ENCODE results near the gene CDHR5. TPM values are rescaled to one million over a fixed set of nuclear protein-coding genes. Genes with fewer than 3 reads are reported as not detected.

CDHR5 gene
- total and polyA plus RNA-seq, 2 of the 4 experiments (the other 2 are of a cell fraction), result not detected

GRCh38 chr11:639332-639955 lies 14.7 kb upstream of the CDHR5 start:
- BruUV-seq (replicated peaks), result no TSS peak
- H2BK20ac ChIP-seq (ENCODE audit: low read depth, low read length), result no peak overlapping the region
- H3K4me1 ChIP-seq (ENCODE audit: control insufficient read depth, insufficient read depth, low read length), result peaks cover 10% of the 10 kb centered on the region; the same call in 1 of the 2 replicates
- no peak overlapping the region for H2BK15ac ChIP-seq (ENCODE audit: low read depth, low read length)
- no peak overlapping the region for H2BK120ac ChIP-seq (ENCODE audit: low read depth, low read length)
- peaks cover 19% of the 10 kb centered on the region for H3K36me3 ChIP-seq (ENCODE audit: control insufficient read depth, insufficient read depth, low read length)
- ChIA-PET CTCF (no interaction called here), POLR2A (ENCODE audit: unreplicated experiment) (no interaction called here)
- no peak overlapping the region for H3K4me3 ChIP-seq (ENCODE audit: insufficient read depth, low read depth, low read length)
- no peak overlapping the region for H3K18ac ChIP-seq (ENCODE audit: low read depth, low read length)
- H3K27ac ChIP-seq (ENCODE audit: insufficient read depth, low read length), result no peak overlapping the region
- H2AFZ ChIP-seq (replicated peaks; ENCODE audit: low read length, poor library complexity), result no peak overlapping the region
- no peak overlapping the region for H3K4me2 ChIP-seq (ENCODE audit: low read depth, low read length)
- no peak overlapping the region for H4K91ac ChIP-seq (ENCODE audit: insufficient read depth, low read depth, low read length)
- H4K8ac ChIP-seq (ENCODE audit: low read depth in 2 of 2, low read length in 2 of 2), result no peak overlapping the region
- no peak overlapping the region for H3K23ac ChIP-seq (ENCODE audit: low read depth, low read length)
- no peak overlapping the region for H3K14ac ChIP-seq (replicated peaks; ENCODE audit: low read depth, low read length)
- dilution Hi-C loops (cut with HindIII; ENCODE audit: low sequenced_read_pairs, unreplicated experiment), result no loop called here
- H2AK5ac ChIP-seq (ENCODE audit: low read depth, low read length), result no peak overlapping the region
- peaks cover 43% of the 10 kb centered on the region for H4K20me1 ChIP-seq (ENCODE audit: insufficient read depth, low read length)
- H3K27me3 ChIP-seq (ENCODE audit: control insufficient read depth, insufficient read depth, low read length), result peaks cover 16% of the 10 kb centered on the region; the same call in 1 of the 2 replicates
- DNase-seq (no peak), ATAC-seq (ENCODE audit: low read depth) (no peak)
- no peak overlapping the region for H4K5ac ChIP-seq (ENCODE audit: low read depth, low read length)
- no peak overlapping the region for H3K56ac ChIP-seq (ENCODE audit: extremely low read depth, insufficient read depth, low read length)
- no peaks in the 10 kb centered on the region for H3K9me3 ChIP-seq (ENCODE audit: control insufficient read depth, insufficient read depth, low read length)
- no peak overlapping the region for H3K9ac ChIP-seq (ENCODE audit: low read depth, low read length)
- WGBS, 2 experiments (ENCODE audit: extremely low coverage in 2 of 2, insufficient read length in 1 of 2), result 17% methylated on average over 46 of the region's 80 CpGs; no CpG with 5 or more reads in 1 of the 2 experiments
- H2BK5ac ChIP-seq (ENCODE audit: low read depth, low read length, poor library complexity, severe bottlenecking), result no peak overlapping the region
- intact Hi-C loops (cut with micrococcal nuclease), result no loop called here
- no peaks in the 10 kb centered on the region for H3K79me1 ChIP-seq (ENCODE audit: low read depth in 1 of 2, low read length in 2 of 2)
- TF ChIP-seq MXI1 (IDR thresholded peaks at IDR 0.05; ENCODE audit: borderline replicate concordance, low read depth, low read length) (no peak), CHD1 (IDR thresholded peaks at IDR 0.05; ENCODE audit: low read depth, low read length) (no peak), RAD21 (IDR thresholded peaks at IDR 0.05; ENCODE audit: low read length) (no peak), RCOR1 (IDR thresholded peaks at IDR 0.05; ENCODE audit: insufficient replicate concordance, low read length) (no peak), BHLHE40 (IDR thresholded peaks at IDR 0.05; ENCODE audit: low read depth, low read length) (no peak), MAFK (IDR thresholded peaks at IDR 0.05; ENCODE audit: low read depth, low read length) (no peak), FOS (IDR thresholded peaks at IDR 0.05; ENCODE audit: low read depth, low read length) (no peak)
- H3K9me1 ChIP-seq (ENCODE audit: insufficient read depth, low read length), result no peaks in the 10 kb centered on the region
- H3K4ac ChIP-seq (ENCODE audit: low read depth, low read length), result no peak overlapping the region
- H2AK9ac ChIP-seq (replicated peaks; ENCODE audit: low read depth, low read length, poor library complexity), result no peak overlapping the region
- in situ Hi-C loops (cut with MboI; ENCODE audit: low sequenced_read_pairs), result no loop called here

Measured in IMR-90 (cell line).